ENCODE measurements around the gene ASNSD1. TPM values are rescaled to one million over a fixed set of nuclear protein-coding genes. Genes with fewer than 3 reads are reported as not detected.
A peak's percentile ranks its signal among the peaks of the same experiment; 100 is the strongest.

ASNSD1 gene
- total RNA-seq, 4 donors from 2014 or later = 68.1 to 114 (median 87.3) TPM

DNA sequence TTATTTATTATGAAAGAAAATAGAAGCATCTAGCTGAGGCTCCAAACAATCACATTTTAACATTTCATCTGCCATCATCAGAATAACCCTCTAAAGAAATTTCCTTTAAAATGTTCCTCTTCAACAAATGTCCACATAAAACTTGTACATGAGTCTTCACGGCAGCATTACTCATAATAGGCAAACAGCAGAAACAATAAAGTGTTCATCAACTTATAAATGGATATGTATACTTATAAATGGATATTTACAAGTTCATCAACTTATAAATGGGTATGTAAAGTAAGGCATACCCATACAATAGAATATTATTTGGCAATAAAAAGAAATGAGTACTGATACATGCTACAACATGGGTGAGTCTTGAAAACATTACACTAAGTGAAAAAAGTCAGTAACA is 33.5 kb upstream of the ASNSD1 start:
- Histone ChIP-seq H3K4me3 (no peak overlapping the region), H3K9me3 (no peaks in the 10 kb centered on the region), H3K4me1 (no peaks in the 10 kb centered on the region), H3K27ac (no peak overlapping the region), H3K36me3 (no peaks in the 10 kb centered on the region), H3K27me3 (no peaks in the 10 kb centered on the region)
- intact Hi-C loops (cut with DNase I; ENCODE audit: low total_unique reads) (no loop called here), in situ Hi-C loops (cut with MboI; ENCODE audit: low sequenced_read_pairs in 4 of 4) (no loop called here)
- TF ChIP-seq, protein P1, sequence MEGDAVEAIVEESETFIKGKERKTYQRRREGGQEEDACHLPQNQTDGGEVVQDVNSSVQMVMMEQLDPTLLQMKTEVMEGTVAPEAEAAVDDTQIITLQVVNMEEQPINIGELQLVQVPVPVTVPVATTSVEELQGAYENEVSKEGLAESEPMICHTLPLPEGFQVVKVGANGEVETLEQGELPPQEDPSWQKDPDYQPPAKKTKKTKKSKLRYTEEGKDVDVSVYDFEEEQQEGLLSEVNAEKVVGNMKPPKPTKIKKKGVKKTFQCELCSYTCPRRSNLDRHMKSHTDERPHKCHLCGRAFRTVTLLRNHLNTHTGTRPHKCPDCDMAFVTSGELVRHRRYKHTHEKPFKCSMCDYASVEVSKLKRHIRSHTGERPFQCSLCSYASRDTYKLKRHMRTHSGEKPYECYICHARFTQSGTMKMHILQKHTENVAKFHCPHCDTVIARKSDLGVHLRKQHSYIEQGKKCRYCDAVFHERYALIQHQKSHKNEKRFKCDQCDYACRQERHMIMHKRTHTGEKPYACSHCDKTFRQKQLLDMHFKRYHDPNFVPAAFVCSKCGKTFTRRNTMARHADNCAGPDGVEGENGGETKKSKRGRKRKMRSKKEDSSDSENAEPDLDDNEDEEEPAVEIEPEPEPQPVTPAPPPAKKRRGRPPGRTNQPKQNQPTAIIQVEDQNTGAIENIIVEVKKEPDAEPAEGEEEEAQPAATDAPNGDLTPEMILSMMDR (IDR thresholded peaks at IDR 0.05 in 4 of 5, conservative IDR thresholded peaks at IDR 0.05 in 1 of 5) = no peak
- no peak for TF ChIP-seq POLR2A (IDR thresholded peaks at IDR 0.05)
- DNase-seq (no peak), ATAC-seq (no peak)

DNA sequence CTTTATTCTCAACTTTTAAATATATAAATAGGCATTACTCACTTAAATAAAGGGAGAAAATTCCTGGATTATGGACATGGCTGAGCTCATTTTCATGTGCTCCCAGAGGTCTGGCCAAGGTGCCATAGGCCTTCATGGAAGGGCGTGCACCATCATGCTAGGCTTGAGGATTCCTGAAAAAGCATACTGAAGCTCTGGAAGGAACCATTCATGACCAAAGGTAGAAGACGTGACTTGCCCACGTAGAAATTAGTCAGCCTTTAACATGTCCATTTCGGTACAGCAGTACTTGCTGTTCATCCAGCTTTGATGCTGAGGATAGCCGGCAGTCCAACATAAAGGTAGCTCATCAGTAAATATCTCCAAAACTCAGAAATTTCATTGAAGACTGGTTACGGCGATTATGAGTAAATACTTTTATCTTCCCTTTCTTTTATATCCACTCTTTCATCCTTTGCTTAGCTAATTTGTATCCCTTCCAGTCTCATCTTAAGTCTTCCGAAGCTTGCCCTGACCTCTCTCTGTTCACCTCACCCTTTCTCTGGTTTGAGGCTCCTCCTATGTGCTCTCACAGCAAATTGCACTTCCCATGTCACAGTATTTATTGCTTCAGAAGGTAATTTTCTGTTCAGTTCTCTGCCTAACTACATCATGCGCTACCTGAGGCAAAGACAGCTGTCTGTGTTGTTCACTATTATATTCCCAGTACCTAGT is 32.3 kb upstream of the ASNSD1 start:
- no peaks in the 10 kb centered on the region for H3K36me3 ChIP-seq
- no peaks in the 10 kb centered on the region for H3K27me3 ChIP-seq
- H3K4me1 ChIP-seq = no peaks in the 10 kb centered on the region
- no peaks in the 10 kb centered on the region for H3K9me3 ChIP-seq
- in situ Hi-C loops (cut with MboI; ENCODE audit: low sequenced_read_pairs in 4 of 4) (no loop called here), intact Hi-C loops (cut with DNase I; ENCODE audit: low total_unique reads) (no loop called here)
- DNase-seq (no peak), ATAC-seq (peak in 1 of 2 donors; percentile 47)
- TF ChIP-seq, protein P1 (IDR thresholded peaks at IDR 0.05 in 4 of 5, conservative IDR thresholded peaks at IDR 0.05 in 1 of 5) = no peak
- TF ChIP-seq POLR2A (IDR thresholded peaks at IDR 0.05) = no peak
- no peak overlapping the region for H3K4me3 ChIP-seq
- no peak overlapping the region for H3K27ac ChIP-seq

DNA sequence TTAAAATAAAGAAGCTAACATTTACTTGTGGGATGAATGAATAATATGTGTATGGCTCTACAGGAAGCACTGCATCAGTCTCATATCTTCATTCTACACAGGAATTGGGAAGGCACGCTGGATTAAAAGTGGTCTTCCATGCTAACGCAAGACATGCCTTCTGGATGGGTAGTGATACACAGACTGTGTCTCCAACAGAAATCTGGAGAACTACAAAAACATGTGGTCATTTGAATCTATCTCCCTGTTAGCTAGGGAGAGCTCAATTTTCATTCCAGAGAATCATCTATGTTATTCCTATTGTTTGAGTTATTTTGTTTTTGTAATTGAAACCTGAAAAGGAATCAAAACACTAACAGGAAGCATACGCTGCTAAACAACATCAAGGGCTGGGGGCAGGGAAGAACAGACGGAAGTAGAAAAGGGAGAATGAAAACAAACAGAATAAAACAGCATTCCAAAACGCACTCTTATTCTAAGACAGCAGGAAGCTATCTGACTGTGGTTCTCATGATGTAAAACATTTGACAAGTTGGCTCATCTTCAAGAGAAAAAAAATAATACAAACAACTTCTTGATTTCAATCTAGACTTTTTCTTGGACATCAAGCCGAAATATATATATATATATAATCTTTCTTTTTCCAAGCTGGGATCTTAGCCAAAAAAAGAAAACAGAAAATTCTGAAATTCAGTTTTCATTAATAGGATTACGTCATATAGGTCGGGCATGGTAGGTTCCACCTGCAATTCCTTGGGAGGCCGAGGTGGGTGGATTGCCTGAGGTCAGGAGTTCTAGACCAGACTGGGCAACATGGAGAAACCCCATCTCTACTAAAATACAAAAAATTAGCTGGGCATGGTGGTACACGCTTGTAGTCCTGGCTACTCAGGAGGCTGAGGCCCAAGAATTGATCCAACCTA is 31.5 kb upstream of the ASNSD1 start:
- no peak overlapping the region for H3K27ac ChIP-seq
- no peak overlapping the region for H3K4me3 ChIP-seq
- H3K27me3 ChIP-seq = no peaks in the 10 kb centered on the region
- TF ChIP-seq, protein P1 (IDR thresholded peaks at IDR 0.05 in 4 of 5, conservative IDR thresholded peaks at IDR 0.05 in 1 of 5) = no peak
- TF ChIP-seq POLR2A (IDR thresholded peaks at IDR 0.05) = no peak
- no peaks in the 10 kb centered on the region for H3K36me3 ChIP-seq
- no peaks in the 10 kb centered on the region for H3K9me3 ChIP-seq
- in situ Hi-C loops (cut with MboI; ENCODE audit: low sequenced_read_pairs in 4 of 4) = no loop called here
- DNase-seq = no peak
- no peaks in the 10 kb centered on the region for H3K4me1 ChIP-seq
- intact Hi-C loops (cut with DNase I; ENCODE audit: low total_unique reads) = no loop called here
- no peak for ATAC-seq

DNA sequence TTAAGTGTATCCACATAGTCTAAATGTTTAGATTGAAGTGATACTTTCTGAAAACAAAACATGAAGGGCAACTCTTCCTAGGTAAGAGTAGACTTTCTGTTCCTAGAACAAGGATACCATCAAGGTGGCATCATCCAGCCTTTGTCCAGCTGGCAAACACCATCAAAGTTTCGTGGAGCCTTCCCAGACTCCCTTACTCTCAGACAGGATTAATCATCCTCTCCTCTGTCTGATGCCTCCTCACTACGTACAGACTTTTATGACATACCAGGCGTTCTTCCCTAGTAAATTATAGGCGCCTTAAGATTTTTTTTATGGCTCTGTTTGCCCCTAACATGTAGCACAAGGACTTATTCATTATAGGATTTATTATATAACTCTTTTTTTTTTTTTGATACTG is 29.4 kb upstream of the ASNSD1 start:
- in situ Hi-C loops (cut with MboI; ENCODE audit: low sequenced_read_pairs in 4 of 4) = no loop called here
- Histone ChIP-seq H3K27me3 (no peaks in the 10 kb centered on the region), H3K36me3 (no peaks in the 10 kb centered on the region), H3K27ac (no peak overlapping the region), H3K4me1 (no peaks in the 10 kb centered on the region), H3K9me3 (no peaks in the 10 kb centered on the region), H3K4me3 (no peak overlapping the region)
- no peak for TF ChIP-seq POLR2A (IDR thresholded peaks at IDR 0.05)
- TF ChIP-seq, protein P1 (IDR thresholded peaks at IDR 0.05 in 4 of 5, conservative IDR thresholded peaks at IDR 0.05 in 1 of 5) = no peak
- no peak for ATAC-seq
- intact Hi-C loops (cut with DNase I; ENCODE audit: low total_unique reads) = no loop called here
- DNase-seq = no peak
